ENCODE data around the gene EEF2K. TPM values are rescaled to one million over a fixed set of nuclear protein-coding genes. Genes with fewer than 3 reads are reported as not detected.
A peak's percentile ranks its signal among the peaks of the same experiment; 100 is the strongest.

The EEF2K gene
- total RNA-seq, 1 experiment from 2014 or later = 13.3 TPM

DNA sequence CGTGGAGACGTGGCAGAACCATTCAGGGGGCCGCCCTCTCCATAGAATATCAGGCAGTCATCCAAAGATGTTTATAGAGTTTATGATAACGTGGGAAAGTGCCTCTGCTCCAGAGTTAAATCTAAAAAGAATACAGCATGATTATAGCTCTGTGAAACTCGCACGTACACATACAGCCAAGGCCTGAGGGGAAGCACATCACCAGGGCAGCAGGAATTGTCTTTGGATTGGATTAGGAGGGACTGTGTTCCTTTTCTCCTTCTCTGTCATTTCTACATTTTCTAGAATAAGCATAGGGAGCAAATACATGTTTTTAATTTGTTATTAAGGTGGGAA lies 26.9 kb downstream of the EEF2K start:
- no peaks in the 10 kb centered on the region; the same call in none of the 2 replicates for H3K36me3 ChIP-seq (replicated peaks; ENCODE audit: control insufficient read depth, insufficient read depth, low read length)
- DNase-seq = no peak
- H3K27me3 ChIP-seq (ENCODE audit: control insufficient read depth, insufficient read depth, low read length) = no peaks in the 10 kb centered on the region
- no peak overlapping the region for H3K4me3 ChIP-seq (ENCODE audit: insufficient read depth, low read depth, low read length)

DNA sequence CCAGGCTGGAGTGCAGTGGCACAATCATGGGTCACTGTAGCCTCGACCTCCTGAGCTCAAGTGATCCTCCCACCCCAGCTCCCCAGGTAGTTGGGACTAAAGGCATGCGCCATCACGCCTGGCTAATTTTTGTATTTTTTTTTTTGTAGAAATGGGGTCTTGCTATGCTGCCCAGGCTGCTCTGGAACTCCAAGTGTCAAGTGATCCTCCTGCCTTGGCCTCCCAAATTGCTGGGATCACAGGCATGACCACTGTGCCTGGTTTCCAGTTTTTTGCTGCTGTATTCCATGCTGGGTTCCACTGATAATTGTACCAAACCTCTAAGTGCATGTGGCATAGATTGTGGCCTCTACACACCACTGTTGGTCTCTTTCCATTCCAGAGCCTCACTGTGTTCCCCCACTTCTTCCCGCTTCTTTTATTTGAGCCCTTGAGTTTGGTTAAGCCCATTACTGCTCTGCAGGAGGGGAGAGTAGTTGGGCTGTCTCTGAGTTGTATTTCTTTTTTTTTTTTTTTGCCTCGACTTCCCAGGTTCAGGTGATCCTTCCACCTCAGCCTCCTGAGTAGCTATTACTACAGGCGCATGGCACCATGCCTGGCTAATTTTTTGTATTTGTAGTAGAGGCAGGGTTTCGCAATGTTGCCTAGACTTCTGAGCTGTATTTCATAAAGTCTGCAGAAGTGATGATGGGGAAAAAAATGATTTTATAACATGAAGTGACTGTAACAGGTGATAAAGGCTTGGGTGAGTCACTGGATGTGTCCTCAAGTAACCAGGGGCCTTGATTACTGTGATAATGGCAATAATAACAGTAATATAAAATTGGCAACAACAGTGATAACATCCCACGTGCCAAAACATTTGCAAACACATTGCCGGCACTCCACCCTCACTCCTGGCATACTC lies 30.0 kb downstream of the EEF2K start:
- no peak overlapping the region for H3K4me3 ChIP-seq (ENCODE audit: insufficient read depth, low read depth, low read length)
- no peaks in the 10 kb centered on the region for H3K27me3 ChIP-seq (ENCODE audit: control insufficient read depth, insufficient read depth, low read length)
- no peaks in the 10 kb centered on the region; the same call in 1 of the 2 replicates for H3K36me3 ChIP-seq (replicated peaks; ENCODE audit: control insufficient read depth, insufficient read depth, low read length)

DNA sequence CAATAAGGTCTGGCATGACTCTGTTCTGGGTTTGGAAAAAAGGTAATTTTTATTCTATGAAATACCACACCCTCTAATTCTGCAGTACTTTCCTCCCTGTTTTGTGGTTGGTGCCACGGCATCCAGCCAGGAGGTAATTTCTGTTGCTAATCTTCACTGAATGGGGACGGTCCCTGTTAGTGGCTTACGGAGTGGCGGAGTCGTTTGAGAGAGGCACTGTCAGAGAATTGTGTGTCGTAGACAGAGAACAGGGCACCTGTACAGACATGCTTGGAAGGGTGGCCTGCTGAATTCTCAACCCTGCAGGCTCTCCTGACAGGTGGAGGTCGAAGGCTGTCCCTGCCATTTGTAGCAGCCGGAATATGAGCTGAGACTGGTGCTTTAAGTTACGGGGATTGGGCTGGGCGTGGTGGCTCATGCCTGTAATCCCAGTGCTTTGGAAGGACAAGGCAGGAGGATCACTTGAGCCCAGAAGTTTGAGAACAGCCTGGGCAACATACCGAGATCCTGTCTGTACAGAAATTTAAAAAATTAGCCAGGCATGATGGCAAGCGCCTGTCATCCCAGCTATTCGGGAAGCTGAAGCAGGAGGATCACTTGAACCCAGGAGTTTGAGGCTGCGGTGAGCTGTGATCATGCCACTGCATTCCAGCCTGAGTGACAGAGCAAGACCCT lies 33.2 kb downstream of the EEF2K start:
- H3K36me3 ChIP-seq (replicated peaks; ENCODE audit: control insufficient read depth, insufficient read depth, low read length) = no peaks in the 10 kb centered on the region; the same call in none of the 2 replicates
- H3K4me3 ChIP-seq (ENCODE audit: insufficient read depth, low read depth, low read length) = no peak overlapping the region
- no peak for DNase-seq
- H3K27me3 ChIP-seq (ENCODE audit: control insufficient read depth, insufficient read depth, low read length) = no peaks in the 10 kb centered on the region

More for the DNA sequence above, 30.0 kb downstream of the EEF2K start:
- DNase-seq = no peak

DNA sequence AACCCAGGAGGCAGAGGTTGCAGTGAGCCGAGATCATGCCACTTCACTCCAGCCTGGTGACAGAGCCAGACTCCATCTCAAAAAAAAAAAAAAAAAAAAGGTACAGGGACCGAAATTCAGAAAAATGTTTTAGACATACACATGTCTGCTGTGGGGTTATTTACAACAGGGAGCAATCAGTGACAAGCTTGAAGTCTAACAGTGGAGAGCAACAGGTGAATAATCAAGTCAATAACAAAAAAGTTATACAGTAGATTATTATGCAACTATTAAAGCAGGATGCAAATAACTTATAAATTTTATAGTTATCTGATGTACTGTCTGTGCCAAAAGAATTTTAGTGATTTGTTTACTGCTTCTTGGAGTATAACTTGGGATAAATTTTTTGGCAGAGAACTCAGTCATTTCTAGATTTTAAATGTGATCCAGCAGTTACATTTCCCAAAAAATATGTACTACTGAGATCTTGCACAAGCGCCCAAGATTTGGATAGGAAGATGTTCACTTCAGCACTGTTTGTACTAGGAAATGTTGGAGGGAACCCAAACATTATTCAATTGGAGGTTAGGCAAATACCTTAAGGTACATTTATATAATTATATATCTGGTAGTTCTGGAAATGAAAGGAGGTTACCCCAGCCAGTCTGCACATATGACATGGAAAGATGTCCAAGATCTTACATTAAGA lies 34.1 kb downstream of the EEF2K start:
- DNase-seq = no peak
- H3K36me3 ChIP-seq (replicated peaks; ENCODE audit: control insufficient read depth, insufficient read depth, low read length) = peaks cover 2% of the 10 kb centered on the region
- H3K27me3 ChIP-seq (ENCODE audit: control insufficient read depth, insufficient read depth, low read length) = no peaks in the 10 kb centered on the region
- H3K4me3 ChIP-seq (ENCODE audit: insufficient read depth, low read depth, low read length) = no peak overlapping the region

DNA sequence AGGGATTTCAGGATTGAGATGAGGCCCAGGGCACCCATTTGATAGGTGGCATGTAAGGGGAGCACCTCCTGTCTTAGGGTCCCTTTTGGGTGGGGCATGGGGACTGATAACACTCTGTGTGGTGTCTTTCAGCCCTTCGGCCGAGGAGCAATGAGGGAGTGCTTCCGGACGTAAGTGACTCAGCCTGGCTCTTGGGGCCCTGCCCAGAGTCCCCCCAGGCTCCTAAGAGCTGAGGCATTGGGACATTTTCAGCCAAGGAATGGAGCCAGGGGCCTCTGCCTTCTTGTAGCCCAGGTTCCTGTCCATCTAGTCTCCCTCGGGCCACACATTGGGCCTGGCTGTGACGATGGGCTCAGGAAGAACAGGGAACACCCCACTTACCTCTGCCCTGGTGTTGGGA lies 44.4 kb downstream of the EEF2K start:
- DNase-seq = no peak
- H3K36me3 ChIP-seq (replicated peaks; ENCODE audit: control insufficient read depth, insufficient read depth, low read length) = peaks cover 8% of the 10 kb centered on the region
- no peaks in the 10 kb centered on the region for H3K27me3 ChIP-seq (ENCODE audit: control insufficient read depth, insufficient read depth, low read length)
- H3K4me3 ChIP-seq (ENCODE audit: insufficient read depth, low read depth, low read length) = no peak overlapping the region

DNA sequence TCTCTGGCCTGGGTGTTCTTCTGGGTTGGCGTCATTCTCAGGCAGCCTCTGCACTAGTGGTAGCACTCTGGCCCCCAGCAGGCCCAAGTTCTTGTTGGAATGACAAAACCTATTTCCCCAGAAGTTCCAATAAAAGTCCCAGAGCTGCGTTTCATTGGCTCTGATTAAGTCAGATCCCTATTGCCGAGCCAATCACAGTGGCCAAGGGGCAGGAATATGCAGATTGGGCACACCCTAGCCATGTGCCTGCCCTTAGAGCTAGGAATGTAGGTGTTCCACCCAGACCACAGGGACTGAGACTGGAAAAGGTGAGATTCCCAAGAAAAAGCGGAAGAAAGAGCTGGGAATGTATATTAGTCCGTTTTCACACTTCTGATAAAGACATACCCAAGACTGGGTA lies 46.2 kb downstream of the EEF2K start:
- DNase-seq = peak; percentile 72
- H3K4me3 ChIP-seq (ENCODE audit: insufficient read depth, low read depth, low read length) = no peak overlapping the region
- H3K36me3 ChIP-seq (replicated peaks; ENCODE audit: control insufficient read depth, insufficient read depth, low read length) = peaks cover 12% of the 10 kb centered on the region

DNA sequence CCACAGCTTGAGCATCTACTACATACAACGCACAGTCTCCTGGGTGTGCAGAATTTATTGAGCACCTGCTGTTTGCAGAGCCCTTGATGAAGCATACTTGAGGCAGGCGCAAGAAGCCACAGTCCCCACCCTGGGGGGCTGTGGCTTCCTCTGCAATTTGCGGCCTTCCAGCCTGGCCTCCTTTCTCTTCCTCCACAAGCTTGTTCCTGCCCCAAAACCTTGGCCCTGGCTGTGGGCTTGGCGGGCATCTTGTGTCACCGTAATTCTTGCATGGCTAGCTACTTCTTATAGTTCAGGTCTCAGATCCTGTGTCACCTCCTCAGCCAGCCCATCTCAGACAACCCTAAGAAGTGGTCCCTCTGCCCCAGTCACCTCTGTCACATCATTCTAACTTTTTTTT lies 47.2 kb downstream of the EEF2K start:
- Histone ChIP-seq H3K4me3 (ENCODE audit: insufficient read depth, low read depth, low read length) (no peak overlapping the region), H3K36me3 (replicated peaks; ENCODE audit: control insufficient read depth, insufficient read depth, low read length) (peaks cover 19% of the 10 kb centered on the region), H3K27me3 (ENCODE audit: control insufficient read depth, insufficient read depth, low read length) (no peaks in the 10 kb centered on the region)
- DNase-seq = no peak

More for the DNA sequence above, 46.2 kb downstream of the EEF2K start:
- H3K27me3 ChIP-seq (ENCODE audit: control insufficient read depth, insufficient read depth, low read length) = no peaks in the 10 kb centered on the region

DNA sequence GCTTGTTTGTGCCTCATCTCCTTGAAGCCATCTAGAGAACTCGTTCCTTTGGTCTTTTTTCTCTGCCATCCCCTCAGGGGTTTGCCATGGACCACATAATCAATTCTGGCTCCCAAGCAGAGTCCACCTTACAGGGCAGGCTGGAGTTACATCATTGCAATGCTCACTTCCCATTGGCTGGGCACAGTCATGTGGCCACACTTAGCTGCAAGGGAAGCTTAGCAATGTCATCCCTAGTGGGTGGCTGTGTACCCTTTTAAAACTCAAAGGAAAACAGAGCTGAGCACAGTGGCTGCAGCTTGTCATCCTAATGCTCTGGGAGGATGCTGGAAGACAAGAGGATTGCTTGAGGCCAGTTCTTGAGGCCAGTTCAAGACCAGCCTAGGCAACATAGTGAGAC lies 49.3 kb downstream of the EEF2K start:
- Histone ChIP-seq H3K27me3 (ENCODE audit: control insufficient read depth, insufficient read depth, low read length) (no peaks in the 10 kb centered on the region), H3K4me3 (ENCODE audit: insufficient read depth, low read depth, low read length) (no peak overlapping the region), H3K36me3 (replicated peaks; ENCODE audit: control insufficient read depth, insufficient read depth, low read length) (peaks cover 24% of the 10 kb centered on the region)
- DNase-seq = no peak

DNA sequence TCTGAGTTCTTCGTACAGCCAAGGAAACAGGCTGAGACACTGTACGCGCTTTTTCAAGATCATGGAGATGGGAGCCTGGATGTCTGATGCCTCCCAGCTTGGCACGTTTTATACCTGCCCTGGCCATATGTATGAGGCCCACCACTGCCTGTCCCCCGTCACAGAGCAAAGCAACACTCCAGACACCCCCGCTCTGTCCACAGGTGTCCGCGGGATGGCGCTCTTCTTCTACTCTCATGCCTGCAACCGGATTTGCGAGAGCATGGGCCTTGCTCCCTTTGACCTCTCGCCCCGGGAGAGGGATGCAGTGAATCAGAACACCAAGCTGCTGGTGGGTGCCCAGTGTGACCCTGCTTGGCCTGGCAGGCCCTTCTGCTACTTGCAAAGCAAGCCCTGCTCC lies 51.4 kb downstream of the EEF2K start:
- Histone ChIP-seq H3K4me3 (ENCODE audit: insufficient read depth, low read depth, low read length) (no peak overlapping the region), H3K36me3 (replicated peaks; ENCODE audit: control insufficient read depth, insufficient read depth, low read length) (peaks cover 23% of the 10 kb centered on the region), H3K27me3 (ENCODE audit: control insufficient read depth, insufficient read depth, low read length) (no peaks in the 10 kb centered on the region)
- DNase-seq = peak; percentile 38

DNA sequence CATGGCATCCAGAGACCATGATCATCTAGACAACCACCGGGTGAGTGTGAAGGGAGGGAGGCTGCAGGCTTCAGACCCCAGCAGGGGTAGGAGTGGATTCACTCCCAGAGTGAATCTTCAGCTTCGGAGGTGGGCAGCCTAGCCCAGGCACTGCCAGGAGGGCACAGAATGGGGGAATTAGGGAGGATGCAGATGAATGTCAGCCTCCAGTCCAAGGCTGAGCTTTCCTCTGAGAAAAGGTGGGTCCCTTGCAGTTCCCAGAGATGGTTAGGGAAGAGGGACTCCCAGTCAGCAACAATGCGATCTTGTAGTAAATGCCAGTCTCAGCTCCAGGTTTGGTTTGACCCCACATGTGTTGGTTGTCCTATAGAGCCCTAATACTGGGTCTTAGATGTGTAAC lies 54.4 kb downstream of the EEF2K start:
- peaks cover 18% of the 10 kb centered on the region for H3K36me3 ChIP-seq (replicated peaks; ENCODE audit: control insufficient read depth, insufficient read depth, low read length)
- DNase-seq = no peak
- H3K4me3 ChIP-seq (ENCODE audit: insufficient read depth, low read depth, low read length) = no peak overlapping the region
- H3K27me3 ChIP-seq (ENCODE audit: control insufficient read depth, insufficient read depth, low read length) = no peaks in the 10 kb centered on the region

DNA sequence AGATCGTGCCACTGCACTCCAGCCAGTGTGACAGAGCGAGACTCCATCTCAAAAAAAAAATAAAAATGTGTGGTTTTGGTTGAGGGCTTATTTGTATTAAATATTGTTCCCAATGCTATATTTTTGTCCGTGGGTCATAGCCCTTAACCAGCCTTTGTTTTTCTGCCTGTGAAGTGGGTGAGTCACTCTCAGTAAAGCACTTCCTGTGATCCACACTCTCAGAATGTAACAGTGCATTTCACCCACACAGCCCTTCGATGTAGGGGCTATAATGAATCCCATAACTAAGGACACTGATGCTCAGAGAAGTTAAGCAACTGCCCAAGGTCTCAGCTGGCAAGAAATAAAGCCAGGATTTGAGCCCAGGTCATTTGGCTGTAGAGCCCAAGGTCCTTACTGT lies 56.4 kb downstream of the EEF2K start:
- DNase-seq = no peak
- no peaks in the 10 kb centered on the region for H3K27me3 ChIP-seq (ENCODE audit: control insufficient read depth, insufficient read depth, low read length)
- H3K4me3 ChIP-seq (ENCODE audit: insufficient read depth, low read depth, low read length) = no peak overlapping the region
- H3K36me3 ChIP-seq (replicated peaks; ENCODE audit: control insufficient read depth, insufficient read depth, low read length) = peaks cover 12% of the 10 kb centered on the region

DNA sequence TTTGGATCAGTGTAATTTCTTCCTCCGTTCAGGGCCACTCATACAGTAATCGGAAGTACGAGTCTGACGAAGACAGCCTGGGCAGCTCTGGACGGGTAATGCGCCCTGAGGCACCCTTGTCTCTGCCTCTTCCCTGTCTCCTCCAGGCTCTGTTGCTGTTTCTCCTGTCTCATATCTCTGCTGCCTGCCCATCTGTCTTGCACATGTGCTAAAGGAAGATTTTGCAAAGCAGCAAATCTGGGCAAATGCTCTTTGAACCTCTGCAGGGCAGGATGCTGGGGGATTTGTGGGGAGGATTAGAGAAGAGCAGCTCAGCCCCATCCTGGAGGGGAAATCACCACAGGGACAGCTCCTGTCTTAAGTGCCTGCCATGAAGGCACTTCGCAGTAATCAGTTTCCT lies 58.7 kb downstream of the EEF2K start:
- Histone ChIP-seq H3K36me3 (replicated peaks; ENCODE audit: control insufficient read depth, insufficient read depth, low read length) (peaks cover 6% of the 10 kb centered on the region), H3K27me3 (ENCODE audit: control insufficient read depth, insufficient read depth, low read length) (no peaks in the 10 kb centered on the region), H3K4me3 (ENCODE audit: insufficient read depth, low read depth, low read length) (no peak overlapping the region)
- peak; percentile 10 for DNase-seq

DNA sequence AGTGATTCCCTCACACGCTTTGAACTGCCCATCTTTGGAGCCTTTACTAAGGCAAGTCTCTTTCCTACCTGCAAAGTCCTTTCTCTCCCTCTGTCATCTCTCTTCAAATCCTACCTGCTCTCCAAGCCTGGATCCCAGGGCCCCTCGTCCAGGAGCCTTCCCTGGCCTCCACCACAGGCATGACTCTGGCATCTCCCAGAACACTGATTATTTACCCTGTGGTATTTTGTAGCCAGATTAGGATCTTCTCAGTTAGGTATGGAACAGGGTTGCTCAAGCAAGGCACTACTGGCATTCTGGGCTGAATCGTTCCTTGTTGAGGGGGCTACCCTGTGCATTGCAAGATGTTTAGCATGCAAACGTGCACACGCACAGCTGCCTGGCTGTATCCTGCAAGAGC lies 59.3 kb downstream of the EEF2K start:
- DNase-seq = no peak
- H3K27me3 ChIP-seq (ENCODE audit: control insufficient read depth, insufficient read depth, low read length) = no peaks in the 10 kb centered on the region
- no peak overlapping the region for H3K4me3 ChIP-seq (ENCODE audit: insufficient read depth, low read depth, low read length)
- peaks cover 5% of the 10 kb centered on the region for H3K36me3 ChIP-seq (replicated peaks; ENCODE audit: control insufficient read depth, insufficient read depth, low read length)

DNA sequence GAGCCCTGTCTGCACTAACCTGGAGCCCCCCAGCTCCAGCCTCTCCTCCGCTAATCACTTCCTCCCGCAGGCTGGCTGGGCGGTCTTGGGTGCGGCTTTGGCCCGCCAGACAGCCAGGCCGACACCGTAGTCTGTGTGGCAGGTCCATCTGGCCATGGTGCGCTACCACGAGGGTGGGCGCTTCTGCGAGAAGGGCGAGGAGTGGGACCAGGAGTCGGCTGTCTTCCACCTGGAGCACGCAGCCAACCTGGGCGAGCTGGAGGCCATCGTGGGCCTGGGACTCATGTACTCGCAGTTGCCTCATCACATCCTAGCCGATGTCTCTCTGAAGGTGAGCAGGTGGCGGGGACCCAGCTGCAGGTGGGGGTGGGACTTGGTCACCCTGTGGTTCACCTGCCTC lies 60.5 kb downstream of the EEF2K start:
- no peak for DNase-seq
- peaks cover 3% of the 10 kb centered on the region; the same call in 1 of the 2 replicates for H3K36me3 ChIP-seq (replicated peaks; ENCODE audit: control insufficient read depth, insufficient read depth, low read length)
- H3K4me3 ChIP-seq (ENCODE audit: insufficient read depth, low read depth, low read length) = no peak overlapping the region

DNA sequence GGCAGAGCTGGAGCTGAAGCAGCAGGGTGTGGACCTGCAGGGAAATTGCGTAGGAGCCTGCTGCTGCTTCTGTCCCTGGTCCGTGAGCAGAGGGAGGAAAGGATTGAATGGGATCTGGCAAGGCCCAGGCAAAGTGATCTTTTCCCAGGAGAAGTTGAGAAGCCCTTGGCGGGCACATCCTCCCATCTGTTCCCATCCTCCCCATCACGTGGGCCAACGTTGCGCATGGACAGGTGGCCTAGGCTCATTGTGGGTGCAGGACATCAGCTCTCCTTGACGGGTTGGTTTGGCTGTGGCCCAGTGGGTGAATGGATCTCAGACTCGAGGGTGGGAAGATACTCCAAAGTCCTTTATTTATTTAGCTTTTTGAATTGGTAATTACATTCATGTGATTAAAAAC lies 61.7 kb downstream of the EEF2K start:
- peaks cover 8% of the 10 kb centered on the region for H3K36me3 ChIP-seq (replicated peaks; ENCODE audit: control insufficient read depth, insufficient read depth, low read length)
- H3K27me3 ChIP-seq (ENCODE audit: control insufficient read depth, insufficient read depth, low read length) = no peaks in the 10 kb centered on the region
- no peak for DNase-seq

More for the DNA sequence above, 60.5 kb downstream of the EEF2K start:
- no peaks in the 10 kb centered on the region for H3K27me3 ChIP-seq (ENCODE audit: control insufficient read depth, insufficient read depth, low read length)

More for the DNA sequence above, 61.7 kb downstream of the EEF2K start:
- no peak overlapping the region for H3K4me3 ChIP-seq (ENCODE audit: insufficient read depth, low read depth, low read length)
